Measurements from ENCODE around the gene C2orf15.
"Not testable (repeated sequence)": the region's sequence is repeated elsewhere in the genome, so short reads cannot be mapped to it uniquely, and the experiment has no call there.

Gene C2orf15

DNA sequence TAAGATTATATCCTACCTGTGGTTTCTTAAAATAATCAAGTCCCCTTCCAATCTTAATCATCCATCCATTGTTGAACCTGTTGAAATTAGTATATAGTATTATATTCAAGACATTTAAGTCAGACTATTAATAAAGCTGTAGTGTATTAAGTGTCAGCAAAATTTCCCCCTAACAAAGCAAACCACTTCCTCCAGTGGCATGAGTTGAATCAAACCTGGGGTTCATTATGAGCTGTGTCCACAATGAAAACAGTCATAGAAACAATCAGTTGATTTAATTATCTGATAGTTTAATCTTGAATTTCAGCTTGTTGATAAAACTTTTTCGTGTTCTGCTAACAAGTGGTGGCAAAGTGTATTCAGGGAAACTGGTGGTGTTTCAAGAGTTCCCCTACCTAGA, 28.0 kb downstream of the C2orf15 start:
- DNase-seq: no peak

DNA sequence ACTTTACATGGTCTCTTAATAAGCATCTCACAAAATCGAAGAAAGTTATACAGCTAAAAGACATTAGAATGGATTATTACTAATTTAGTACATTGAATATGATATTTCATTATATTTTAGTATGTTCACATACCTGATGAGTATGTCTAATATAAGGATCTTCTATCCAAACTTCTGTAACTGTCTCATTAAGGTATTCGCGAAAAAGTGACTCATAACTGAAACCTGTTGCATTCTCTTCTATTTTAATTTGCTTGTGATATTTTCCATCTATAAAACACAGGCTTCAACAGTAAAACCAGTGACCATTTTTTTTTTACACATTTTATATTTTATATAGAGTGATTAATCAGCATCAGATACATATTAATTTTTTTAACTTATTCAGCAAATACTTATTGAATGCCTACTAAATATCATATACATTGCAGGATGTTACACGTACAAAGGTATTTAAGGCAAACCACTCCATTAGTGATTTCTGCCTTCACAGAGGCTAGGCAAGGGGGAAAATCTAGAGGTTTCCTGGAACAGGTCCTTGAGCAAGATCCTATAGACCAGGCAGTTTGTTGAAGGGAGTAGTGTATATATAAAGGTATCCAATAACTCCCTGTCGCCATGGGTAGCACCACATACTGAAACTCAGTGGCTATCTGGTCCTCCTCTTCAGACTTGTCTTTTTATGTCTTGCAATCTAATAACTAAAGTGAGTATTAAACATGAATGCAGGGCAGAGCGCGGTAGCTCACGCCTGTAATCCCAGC, 30.1 kb downstream of the C2orf15 start:
- no peak for DNase-seq

GRCh38 chr2:99180755-99181623, 39.5 kb downstream of the C2orf15 start, which contains the start of the genes MITD1 and MRPL30:
TSS of gene MITD1 (minus strand) at chr2:99181058. CDS start at chr2:99180981, 77 bp downstream.
TSS of gene MRPL30 (plus strand) at chr2:99181184. CDS start at chr2:99186204, 5,020 bp downstream.
- peak; percentile 71 for DNase-seq

GRCh38 chr2:99181624-99182000, 40.1 kb downstream of the C2orf15 start:
- no peak for DNase-seq

- no peak for DNase-seq
Measured at GRCh38 chr2:99183025-99183424, 41.5 kb downstream of the C2orf15 start.

GRCh38 chr2:99184811-99185210, 43.3 kb downstream of the C2orf15 start:
- no peak for DNase-seq

GRCh38 chr2:99187011-99187410, 45.5 kb downstream of the C2orf15 start:
- no peak for DNase-seq

DNA sequence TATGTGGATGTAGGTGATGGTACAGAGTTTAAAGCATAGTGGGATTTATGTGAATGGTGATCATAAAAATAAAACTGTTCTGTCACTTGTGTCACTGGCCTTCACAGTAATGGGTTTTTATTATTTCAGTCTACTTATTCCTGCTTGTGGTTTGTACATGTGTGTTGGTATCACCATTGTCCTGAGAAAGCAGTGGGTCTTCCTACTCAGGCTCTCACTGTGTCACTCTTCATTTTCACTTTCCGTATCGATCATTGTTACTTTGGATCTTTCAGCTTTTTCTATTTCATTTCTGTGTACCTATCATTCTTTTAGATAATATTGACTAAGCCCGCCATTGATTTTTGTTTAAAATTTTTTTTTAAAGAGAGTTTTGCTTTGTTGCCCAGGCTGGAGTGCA, 46.9 kb downstream of the C2orf15 start:
- no peak for DNase-seq

GRCh38 chr2:99190548-99190947, 49.0 kb downstream of the C2orf15 start:
- no peak for DNase-seq

DNA sequence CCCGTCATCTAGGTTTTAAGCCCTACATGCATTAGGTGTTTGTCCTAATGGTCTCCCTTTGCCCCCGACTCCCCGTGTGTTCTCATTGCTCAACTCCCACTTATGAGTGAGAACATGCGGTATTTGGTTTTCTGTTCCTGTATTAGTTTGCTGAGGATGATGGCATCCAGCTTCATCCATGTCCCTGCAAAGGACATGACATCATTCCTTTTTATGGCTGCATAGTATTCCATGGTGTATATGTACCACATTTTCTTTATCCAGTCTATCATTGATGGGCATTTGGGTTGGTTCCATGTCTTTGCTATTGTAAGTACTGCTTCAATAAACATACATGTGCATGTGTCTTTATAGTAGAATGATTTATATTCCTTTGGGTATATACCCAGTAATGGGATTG, 50.9 kb downstream of the C2orf15 start:
- not testable (repeated sequence) for DNase-seq

DNA sequence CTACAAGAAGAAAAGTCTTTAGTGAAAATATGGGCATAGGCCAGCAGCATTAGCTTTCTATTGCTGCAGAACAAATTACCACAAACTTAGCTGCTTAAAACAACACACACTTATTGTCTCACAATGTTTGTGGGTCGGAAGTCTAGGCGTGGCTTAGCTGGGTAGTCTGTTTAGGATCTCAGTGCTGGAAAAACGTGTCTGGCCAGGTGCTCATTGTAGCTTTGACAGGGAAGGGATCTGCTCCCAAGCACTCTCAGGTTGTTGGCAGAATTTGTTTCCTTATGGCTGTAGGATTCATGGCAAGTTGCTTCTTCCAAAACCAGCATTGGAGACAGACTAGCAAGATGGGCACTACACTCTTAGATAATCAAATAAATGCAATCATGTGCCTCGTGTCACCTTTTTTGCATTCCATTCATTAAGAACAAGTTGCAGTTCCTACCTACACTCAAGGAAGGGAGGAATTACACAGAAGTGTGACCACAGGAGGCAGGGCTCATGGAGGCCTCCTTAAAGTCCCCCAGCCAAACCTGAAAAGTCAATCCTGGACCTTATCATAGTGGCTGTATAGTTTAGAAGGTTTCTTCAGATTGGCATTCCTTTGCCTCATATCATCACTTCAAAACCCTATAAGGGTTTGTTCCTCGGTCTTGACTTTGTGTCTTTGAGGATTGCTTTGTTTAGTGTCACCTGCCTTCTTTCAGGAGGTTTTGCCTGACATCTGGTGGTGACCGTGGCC, 56.8 kb downstream of the C2orf15 start:
- DNase-seq: no peak

DNA sequence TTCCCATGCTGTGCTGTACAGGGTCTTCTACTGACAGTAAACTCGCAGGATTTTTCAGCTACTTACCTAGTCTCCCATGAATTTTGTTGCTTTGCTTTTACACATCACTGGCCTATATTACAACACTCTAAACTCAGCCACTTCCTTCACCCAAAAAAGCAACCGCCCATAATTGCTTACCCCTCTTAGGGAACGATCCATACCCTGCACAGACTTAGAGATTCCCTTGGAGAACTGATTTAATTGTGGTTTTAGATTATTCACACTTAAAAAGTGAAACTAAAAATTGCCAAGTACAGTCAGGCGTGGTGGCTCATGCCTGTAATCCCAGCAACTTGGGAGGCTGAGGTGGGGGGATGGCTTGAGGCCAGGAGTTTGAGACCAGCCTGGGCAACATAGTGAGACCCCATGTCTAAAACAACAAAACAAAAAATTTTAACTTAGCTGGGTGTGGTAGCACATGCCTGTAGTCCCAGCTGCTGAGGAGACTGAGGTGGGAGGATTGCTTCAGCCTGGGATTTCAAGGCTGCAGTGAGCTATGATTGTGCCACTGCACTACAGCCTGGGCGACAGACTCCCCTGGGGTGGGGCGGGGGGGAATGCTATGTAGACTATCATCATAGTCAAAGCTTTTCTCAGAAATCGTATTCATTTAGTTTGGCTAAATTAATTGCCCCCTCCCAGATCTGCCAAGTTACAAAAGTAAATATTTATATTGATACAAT, 58.7 kb downstream of the C2orf15 start:
- no peak for DNase-seq
